AG09309 (cell line): ENCODE measurements around the gene DRC7.

Experiments used
- DNase-seq: peaks from one replicate; pipeline ENCODE4 v3.0.0-alpha.2; 2010; ENCODE audit warnings: low read depth
- H3K4me3 ChIP-seq: 2 replicates; pipeline ENCODE4 v1.5.1; 2011; ENCODE audit warnings: mild to moderate bottlenecking, low read depth, low read length, moderate library complexity; ENCODE audit not compliant: control insufficient read depth
- TF ChIP-seq, protein P1 (sequence below): IDR thresholded peaks from 2 replicates; pipeline ENCODE4 v1.5.1; 2011; ENCODE audit warnings: mild to moderate bottlenecking, low read depth, low read length, inconsistent platforms; ENCODE audit not compliant: insufficient read depth, control insufficient read depth; ENCODE audit errors: missing control alignments

Gene DRC7

GRCh38 chr16:57714047-57714446, 19.4 kb downstream of the DRC7 start:
- H3K4me3 ChIP-seq, result no peak overlapping the region
- TF ChIP-seq, protein P1, sequence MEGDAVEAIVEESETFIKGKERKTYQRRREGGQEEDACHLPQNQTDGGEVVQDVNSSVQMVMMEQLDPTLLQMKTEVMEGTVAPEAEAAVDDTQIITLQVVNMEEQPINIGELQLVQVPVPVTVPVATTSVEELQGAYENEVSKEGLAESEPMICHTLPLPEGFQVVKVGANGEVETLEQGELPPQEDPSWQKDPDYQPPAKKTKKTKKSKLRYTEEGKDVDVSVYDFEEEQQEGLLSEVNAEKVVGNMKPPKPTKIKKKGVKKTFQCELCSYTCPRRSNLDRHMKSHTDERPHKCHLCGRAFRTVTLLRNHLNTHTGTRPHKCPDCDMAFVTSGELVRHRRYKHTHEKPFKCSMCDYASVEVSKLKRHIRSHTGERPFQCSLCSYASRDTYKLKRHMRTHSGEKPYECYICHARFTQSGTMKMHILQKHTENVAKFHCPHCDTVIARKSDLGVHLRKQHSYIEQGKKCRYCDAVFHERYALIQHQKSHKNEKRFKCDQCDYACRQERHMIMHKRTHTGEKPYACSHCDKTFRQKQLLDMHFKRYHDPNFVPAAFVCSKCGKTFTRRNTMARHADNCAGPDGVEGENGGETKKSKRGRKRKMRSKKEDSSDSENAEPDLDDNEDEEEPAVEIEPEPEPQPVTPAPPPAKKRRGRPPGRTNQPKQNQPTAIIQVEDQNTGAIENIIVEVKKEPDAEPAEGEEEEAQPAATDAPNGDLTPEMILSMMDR, result no peak
- DNase-seq, result no peak

DNA sequence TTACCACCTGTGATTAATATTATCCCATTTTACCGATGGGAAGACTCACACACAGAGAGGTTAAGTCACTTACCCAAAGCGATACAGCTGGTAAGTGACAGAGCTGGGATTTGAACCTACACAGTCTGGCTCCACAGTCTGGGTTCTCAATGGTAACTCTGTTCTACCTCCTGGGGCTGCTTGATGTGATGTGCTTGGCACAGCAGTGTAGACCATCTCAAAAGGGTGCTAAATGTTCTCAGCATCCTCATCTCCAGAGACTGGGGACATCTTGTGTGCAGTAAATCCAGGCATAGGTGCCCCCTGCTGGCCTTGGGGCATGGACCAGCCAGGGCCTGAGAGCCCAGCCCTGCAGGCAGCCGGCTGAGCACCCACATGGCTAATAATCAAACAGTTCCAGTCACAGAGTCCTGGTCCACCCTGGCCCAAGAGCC, 25.6 kb downstream of the DRC7 start:
- TF ChIP-seq, protein P1, result peak; percentile 78
- peak; percentile 8 for DNase-seq
- H3K4me3 ChIP-seq, result no peak overlapping the region

GRCh38 chr16:57721356-57722209, 27.0 kb downstream of the DRC7 start:
- TF ChIP-seq, protein P1, result no peak
- no peak overlapping the region for H3K4me3 ChIP-seq
- DNase-seq, result no peak

DNA sequence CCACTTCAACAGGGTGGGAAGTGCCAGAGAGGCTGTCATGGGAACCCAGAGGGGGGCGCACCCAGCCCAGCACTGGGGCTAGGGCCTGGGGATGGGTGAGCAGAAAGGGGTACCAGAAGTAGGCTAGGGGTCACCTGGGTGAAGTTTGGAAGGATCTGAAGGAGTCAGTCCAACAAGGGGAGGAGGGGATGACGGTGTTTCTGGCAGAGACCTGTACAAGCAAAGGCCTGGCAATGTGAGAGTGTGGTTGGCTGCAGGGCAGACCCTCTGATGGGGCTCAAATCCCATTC, 27.5 kb downstream of the DRC7 start:
- TF ChIP-seq, protein P1, result no peak
- DNase-seq, result no peak
- H3K4me3 ChIP-seq, result no peak overlapping the region

DNA sequence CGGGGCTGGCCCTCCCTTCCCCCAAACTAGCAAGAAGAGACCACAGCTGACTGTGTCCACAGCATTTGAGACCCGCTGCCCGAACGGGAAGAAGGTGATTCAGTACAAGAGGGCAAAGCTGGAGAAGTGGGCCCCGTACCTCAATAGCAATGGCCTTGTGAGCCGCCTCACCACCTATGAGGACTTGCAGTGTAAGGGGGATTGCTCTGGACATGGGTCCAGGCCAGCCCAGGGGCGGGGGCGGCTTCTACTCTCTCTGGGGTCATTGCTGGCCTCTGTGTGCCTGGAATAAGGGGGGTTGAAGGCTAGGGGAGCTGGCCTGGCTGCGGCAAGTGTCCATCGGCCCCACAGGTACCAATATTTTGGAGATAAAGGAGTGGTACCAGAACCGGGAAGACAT, 28.0 kb downstream of the DRC7 start:
- no peak for DNase-seq
- TF ChIP-seq, protein P1, result no peak
- no peak overlapping the region for H3K4me3 ChIP-seq

DNA sequence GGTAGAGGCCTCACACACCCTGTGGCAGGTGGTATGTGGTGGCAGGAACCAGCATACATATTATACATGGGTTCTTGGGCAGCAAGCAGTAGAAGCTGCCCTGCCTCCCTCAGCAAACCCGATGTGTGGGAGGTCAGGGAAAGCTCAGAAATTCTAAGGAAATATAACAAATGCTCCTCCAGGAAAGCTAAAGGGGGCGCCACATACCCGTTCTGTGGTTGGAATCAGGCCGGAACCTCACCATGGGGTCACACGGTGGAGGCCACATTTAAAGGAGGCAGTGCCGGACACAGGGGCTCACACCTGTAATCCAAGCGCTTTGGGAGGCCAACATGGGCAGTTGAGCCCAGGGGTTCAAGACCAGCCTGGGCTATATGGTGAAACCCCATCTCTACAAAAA, 28.6 kb downstream of the DRC7 start:
- TF ChIP-seq, protein P1, result peak; percentile 37
- no peak overlapping the region for H3K4me3 ChIP-seq
- DNase-seq, result no peak
